HepG2 (cell line): ENCODE measurements around the gene GPC6. TPM values are rescaled to one million over a fixed set of nuclear protein-coding genes. Genes with fewer than 3 reads are reported as not detected.

Experiments used
- ARID5B ChIP-seq: IDR thresholded peaks from 2 replicates; pipeline ENCODE4 v1.4.0; 2020; ENCODE audit warnings: mild to moderate bottlenecking, missing genetic modification reagents
- FOXK2 ChIP-seq: fragments of 450-650 bp; IDR thresholded peaks from 2 replicates; pipeline ENCODE4 v1.6.1; 2016
- HMG20A ChIP-seq: IDR thresholded peaks from 2 replicates; pipeline ENCODE4 v1.6.1; 2016; ENCODE audit warnings: borderline replicate concordance
- IRX3 ChIP-seq: sonication (generic); formaldehyde crosslinking; IDR thresholded peaks from 2 replicates; pipeline ENCODE4 v1.8.1; 2023; ENCODE audit warnings: mild to moderate bottlenecking, low read depth, missing genetic modification reagents, borderline replicate concordance
- PAXIP1 ChIP-seq: sonication (generic); formaldehyde crosslinking; conservative IDR thresholded peaks from 2 replicates; pipeline ENCODE4 v1.4.0; 2020; ENCODE audit warnings: mild to moderate bottlenecking, missing genetic modification reagents, moderate library complexity
- PHF5A ChIP-seq: IDR thresholded peaks from one replicate; pipeline ENCODE4 v1.6.1; 2018; ENCODE audit warnings: low read depth, missing genetic modification reagents; ENCODE audit not compliant: unreplicated experiment
- PHF8 ChIP-seq: sonication (generic); formaldehyde crosslinking; IDR thresholded peaks from 2 replicates; pipeline ENCODE4 v1.5.0; 2020; ENCODE audit warnings: missing genetic modification reagents
- PLRG1 ChIP-seq: fragments of 450-650 bp; conservative IDR thresholded peaks from 2 replicates; pipeline ENCODE4 v1.6.1; 2016
- RXRB ChIP-seq: IDR thresholded peaks from 2 replicates; pipeline ENCODE4 v1.6.1; 2016; ENCODE audit warnings: borderline replicate concordance, missing genetic modification reagents, missing compliant biosample characterization
- SNRNP70 ChIP-seq: fragments of 200-400 bp; formaldehyde crosslinking; IDR thresholded peaks from 2 replicates; pipeline ENCODE4 v1.6.1; 2017; ENCODE audit warnings: mild to moderate bottlenecking, low read depth, low read length, moderate library complexity
- SOX5 ChIP-seq: IDR thresholded peaks from 2 replicates; pipeline ENCODE4 v1.6.1; 2016; ENCODE audit warnings: borderline replicate concordance
- TBX3 ChIP-seq: fragments of 450-650 bp; IDR thresholded peaks from 2 replicates; pipeline ENCODE4 v1.6.1; 2017; ENCODE audit warnings: antibody characterized with exemption, mild to moderate bottlenecking, inconsistent platforms, borderline replicate concordance
- ZFP62 ChIP-seq: sonication (generic); formaldehyde crosslinking; IDR thresholded peaks from 2 replicates; pipeline ENCODE4 v1.4.0; 2020; ENCODE audit warnings: missing genetic modification reagents
- ZNF33A ChIP-seq: sonication (generic); formaldehyde crosslinking; IDR thresholded peaks from 2 replicates; pipeline ENCODE4 v1.5.1; 2020; ENCODE audit warnings: missing genetic modification reagents, mild to moderate bottlenecking, moderate library complexity, borderline replicate concordance
- polyA plus RNA-seq, 8 experiments: library from polyadenylated mRNA; depleted of rRNA in 3 of 8; stranded (reverse) in 7 of 8; unstranded in 1 of 8; fragments of >200 nt; fragmentation: Illumina TruSeq in 4 of 8; extraction: Trizol in 4 of 8; gene quantifications; 2 replicates each; pipeline versions ENCODE4 v1.2.1 to v1.2.3, GENCODE V29; 2011 to 2016; ENCODE audit warnings: low read depth in 4 of 8, missing spikeins in 1 of 8, mixed read lengths in 1 of 8; ENCODE audit not compliant: insufficient read depth in 1 of 8
- total RNA-seq, 5 experiments: library from RNA; depleted of rRNA; stranded (reverse); fragments of >200 nt; fragmentation: Illumina TruSeq; extraction: Trizol; gene quantifications; 2 replicates each; pipeline ENCODE4 v1.2.3, GENCODE V29; 2016; ENCODE audit warnings: low read depth in 1 of 5
- TF ChIP-seq, protein P1 (sequence below): sonication (generic); formaldehyde crosslinking; IDR thresholded peaks from 2 replicates; pipeline ENCODE4 v1.5.0; 2020; ENCODE audit warnings: mild to moderate bottlenecking, missing genetic modification reagents, borderline replicate concordance
- TF ChIP-seq, protein P2 (sequence below): sonication (generic); formaldehyde crosslinking; IDR thresholded peaks from 2 replicates; pipeline ENCODE4 v1.5.1; 2020; ENCODE audit warnings: missing genetic modification reagents, mild to moderate bottlenecking, borderline replicate concordance

Gene GPC6
- total and polyA plus RNA-seq, 2 of the 13 experiments (the other 11 are each of a cell fraction or from before 2014, with no cell fraction given), result 24.5 to 33.9 TPM

DNA sequence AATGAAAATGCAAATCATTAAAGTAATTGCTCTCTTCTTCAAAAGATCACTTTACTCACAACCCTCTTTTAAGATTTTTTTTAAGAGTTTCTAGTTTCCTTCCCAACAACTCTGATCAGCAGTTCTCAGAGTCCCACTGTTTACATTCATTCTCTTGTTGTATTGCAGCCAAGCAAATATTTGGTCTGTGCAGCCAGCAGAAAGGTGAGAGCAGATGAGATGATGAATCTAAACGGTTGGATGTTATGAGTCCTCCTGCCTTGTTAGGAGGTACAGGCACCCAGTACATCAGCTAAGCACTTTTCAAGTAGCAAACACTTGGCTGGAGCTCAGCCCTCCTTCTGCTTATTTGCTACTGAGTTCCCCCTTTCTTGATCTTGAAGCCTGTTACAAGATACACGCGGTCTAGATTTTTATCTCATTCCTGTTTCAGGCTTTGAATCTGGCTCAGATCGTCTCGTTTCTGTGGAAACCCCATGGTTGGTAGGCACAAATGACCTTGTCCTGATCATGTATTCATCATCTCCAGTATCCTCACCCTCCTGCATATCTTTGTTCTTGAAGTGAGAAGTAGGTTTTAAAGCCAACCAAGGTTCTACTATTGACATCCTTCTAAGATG, 952.1 kb downstream of the GPC6 start (continued):
- TF ChIP-seq PLRG1 (no peak), PHF5A (peak; percentile 59), PAXIP1 (CRISPR knock-in tag) (peak; percentile 62), ARID5B (CRISPR knock-in tag) (peak; percentile 69; the same call in 1 of the 2 replicates), ZNF33A (CRISPR knock-in tag) (no peak), HMG20A (CRISPR knock-in tag) (peak; percentile 28; the same call in 1 of the 2 replicates), IRX3 (CRISPR knock-in tag) (no peak), SNRNP70 (no peak), FOXK2 (no peak), TBX3 (peak; percentile 31; the same call in 1 of the 2 replicates), ZFP62 (CRISPR knock-in tag) (no peak), SOX5 (CRISPR knock-in tag) (peak; percentile 52; the same call in 1 of the 2 replicates), PHF8 (no peak), RXRB (CRISPR knock-in tag) (peak; percentile 53)
- TF ChIP-seq, protein P1, sequence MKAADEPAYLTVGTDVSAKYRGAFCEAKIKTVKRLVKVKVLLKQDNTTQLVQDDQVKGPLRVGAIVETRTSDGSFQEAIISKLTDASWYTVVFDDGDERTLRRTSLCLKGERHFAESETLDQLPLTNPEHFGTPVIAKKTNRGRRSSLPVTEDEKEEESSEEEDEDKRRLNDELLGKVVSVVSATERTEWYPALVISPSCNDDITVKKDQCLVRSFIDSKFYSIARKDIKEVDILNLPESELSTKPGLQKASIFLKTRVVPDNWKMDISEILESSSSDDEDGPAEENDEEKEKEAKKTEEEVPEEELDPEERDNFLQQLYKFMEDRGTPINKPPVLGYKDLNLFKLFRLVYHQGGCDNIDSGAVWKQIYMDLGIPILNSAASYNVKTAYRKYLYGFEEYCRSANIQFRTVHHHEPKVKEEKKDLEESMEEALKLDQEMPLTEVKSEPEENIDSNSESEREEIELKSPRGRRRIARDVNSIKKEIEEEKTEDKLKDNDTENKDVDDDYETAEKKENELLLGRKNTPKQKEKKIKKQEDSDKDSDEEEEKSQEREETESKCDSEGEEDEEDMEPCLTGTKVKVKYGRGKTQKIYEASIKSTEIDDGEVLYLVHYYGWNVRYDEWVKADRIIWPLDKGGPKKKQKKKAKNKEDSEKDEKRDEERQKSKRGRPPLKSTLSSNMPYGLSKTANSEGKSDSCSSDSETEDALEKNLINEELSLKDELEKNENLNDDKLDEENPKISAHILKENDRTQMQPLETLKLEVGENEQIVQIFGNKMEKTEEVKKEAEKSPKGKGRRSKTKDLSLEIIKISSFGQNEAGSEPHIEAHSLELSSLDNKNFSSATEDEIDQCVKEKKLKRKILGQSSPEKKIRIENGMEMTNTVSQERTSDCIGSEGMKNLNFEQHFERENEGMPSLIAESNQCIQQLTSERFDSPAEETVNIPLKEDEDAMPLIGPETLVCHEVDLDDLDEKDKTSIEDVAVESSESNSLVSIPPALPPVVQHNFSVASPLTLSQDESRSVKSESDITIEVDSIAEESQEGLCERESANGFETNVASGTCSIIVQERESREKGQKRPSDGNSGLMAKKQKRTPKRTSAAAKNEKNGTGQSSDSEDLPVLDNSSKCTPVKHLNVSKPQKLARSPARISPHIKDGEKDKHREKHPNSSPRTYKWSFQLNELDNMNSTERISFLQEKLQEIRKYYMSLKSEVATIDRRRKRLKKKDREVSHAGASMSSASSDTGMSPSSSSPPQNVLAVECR, result no peak
- TF ChIP-seq, protein P2, sequence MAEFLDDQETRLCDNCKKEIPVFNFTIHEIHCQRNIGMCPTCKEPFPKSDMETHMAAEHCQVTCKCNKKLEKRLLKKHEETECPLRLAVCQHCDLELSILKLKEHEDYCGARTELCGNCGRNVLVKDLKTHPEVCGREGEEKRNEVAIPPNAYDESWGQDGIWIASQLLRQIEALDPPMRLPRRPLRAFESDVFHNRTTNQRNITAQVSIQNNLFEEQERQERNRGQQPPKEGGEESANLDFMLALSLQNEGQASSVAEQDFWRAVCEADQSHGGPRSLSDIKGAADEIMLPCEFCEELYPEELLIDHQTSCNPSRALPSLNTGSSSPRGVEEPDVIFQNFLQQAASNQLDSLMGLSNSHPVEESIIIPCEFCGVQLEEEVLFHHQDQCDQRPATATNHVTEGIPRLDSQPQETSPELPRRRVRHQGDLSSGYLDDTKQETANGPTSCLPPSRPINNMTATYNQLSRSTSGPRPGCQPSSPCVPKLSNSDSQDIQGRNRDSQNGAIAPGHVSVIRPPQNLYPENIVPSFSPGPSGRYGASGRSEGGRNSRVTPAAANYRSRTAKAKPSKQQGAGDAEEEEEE (CRISPR knock-in tag), result no peak
